ENCODE measurements around the gene MVK.

GRCh38 chr12:109550281-109550680 is 23.3 kb upstream of the MVK start:
- no peak for TF ChIP-seq POLR2A (IDR thresholded peaks at IDR 0.05; ENCODE audit: low read length)
- TF ChIP-seq GATA1 (IDR thresholded peaks at IDR 0.05; ENCODE audit: low read depth, low read length) = no peak
